ENCODE results near the gene CADPS2.

Gene CADPS2

DNA sequence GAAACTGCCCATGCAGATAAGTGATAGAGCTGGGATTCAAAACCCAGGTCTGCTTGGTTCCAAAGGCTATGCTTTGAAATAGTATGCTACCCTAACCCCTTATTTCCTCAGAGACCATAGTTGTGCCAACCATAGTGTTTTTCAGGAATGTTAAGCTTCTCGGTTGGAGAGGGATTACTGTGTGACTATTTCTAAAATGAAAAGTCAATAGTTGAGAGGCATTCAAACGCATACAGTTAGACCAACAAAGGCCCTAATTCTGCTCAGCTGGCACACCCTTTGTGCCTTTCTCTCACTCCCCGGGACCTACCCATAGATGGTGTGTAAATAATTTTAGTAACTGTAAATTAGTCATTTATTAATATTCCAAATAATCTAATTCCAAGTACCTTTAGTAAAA is 118.9 kb downstream of the CADPS2 start:
- no peak for DNase-seq

DNA sequence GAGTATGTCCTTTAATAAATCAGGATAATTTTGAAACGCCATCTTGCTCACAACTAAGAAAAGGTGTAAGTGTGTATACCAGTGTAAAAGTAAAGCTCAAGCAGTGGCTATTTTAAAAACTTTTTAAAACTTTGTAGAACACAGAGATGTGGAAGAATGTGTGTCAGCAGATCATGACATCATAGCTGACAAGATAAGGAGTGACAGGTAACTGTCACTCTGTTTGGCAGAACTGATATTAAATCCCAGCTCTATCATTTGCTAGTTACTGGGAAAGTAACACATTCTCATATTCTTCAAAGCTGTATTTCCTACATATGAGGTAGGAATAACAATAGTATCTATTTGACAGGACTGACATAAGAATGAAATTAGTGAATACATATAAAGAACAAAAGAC is 119.7 kb downstream of the CADPS2 start:
- no peak for DNase-seq

DNA sequence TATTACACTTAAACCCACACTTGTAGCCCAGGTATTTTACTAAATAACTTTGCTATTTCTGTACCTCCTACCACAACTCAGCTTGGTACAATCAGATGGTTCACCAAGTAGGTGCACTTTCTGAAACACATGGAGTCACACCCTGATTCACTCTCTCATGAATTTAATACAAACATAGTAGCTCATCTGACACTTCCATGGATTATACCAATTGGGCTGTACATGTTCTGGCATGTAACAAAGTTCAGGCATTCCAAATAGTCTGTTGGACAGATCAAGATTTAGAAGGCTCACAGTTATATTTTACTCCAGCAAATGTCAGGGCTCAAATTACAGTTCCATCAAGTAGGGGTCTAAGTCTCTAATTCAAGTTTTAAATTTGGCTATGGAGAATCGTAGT is 121.4 kb downstream of the CADPS2 start:
- DNase-seq = no peak

DNA sequence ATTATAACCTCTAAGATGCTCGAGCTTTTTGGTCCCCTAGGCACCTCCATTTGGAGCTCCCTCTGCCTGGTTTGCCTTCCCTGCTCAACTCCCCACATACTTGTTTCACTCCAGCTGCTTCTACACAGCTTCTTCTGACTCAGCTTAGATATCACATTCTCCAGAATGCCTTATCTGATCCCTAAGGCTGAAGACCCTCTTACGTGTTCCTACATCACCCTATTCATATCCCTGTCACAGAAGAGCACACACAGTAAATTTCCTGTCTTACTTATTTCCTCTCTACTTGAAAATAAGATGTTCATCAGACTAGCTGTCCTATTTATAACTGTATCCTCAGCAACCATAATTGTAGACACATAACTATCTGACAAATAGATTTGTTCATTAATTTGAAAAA is 122.2 kb downstream of the CADPS2 start:
- DNase-seq = no peak

DNA sequence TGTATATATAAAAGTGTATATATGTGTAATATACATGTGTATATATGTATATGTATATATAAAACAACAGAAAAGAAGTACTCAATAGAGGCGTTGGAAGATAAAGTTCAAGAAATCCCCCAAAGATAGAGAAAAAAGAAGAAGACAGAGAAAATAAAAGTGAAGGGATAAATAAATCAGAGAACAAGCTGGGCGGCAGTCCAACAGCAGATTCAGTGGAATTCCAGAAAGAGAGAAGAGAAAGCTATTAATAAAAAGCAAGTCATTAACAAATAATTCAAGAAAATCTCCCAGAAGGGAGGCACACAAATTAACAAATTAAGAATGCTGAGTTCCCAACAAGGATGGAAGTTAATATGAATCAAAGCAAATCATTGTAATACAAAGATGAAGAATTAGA is 124.2 kb downstream of the CADPS2 start:
- no peak for DNase-seq

DNA sequence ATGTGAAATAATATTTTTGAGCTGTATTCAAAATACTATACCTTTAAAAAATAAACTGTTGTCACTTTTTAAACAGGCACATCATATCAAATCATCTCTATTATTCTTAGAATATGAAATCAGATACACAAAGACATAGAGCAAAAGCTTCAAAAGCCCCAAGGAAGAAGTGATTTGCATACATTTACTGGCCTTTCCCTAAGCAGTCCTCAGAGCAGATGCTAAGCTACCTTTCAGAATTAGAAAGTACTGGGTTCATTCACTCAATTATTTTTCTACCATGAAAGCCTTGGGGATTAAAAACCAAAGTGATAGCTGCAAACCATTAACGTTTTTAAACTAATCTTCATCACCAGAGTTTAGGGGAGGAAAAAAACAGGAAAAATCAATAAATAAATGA is 127.8 kb downstream of the CADPS2 start:
- DNase-seq = no peak

DNA sequence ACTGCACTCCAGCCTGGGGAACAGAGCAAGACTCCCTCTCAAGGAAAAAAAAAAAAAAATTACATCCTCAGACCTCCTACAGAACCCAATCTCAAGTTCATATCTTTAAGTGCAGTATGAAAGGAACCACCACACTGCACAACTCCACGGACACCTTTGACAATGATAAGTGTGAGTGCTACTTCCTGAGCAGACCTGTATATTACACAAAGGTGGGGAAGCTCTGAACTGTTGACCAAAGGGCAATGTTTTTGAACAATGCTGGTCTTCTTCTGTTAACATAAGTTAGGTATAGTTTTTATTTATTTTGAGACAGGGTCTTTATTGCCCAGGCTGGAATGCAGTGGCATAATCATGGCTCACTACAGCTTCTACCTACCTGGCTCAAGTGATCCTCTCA is 129.4 kb downstream of the CADPS2 start:
- DNase-seq = no peak

DNA sequence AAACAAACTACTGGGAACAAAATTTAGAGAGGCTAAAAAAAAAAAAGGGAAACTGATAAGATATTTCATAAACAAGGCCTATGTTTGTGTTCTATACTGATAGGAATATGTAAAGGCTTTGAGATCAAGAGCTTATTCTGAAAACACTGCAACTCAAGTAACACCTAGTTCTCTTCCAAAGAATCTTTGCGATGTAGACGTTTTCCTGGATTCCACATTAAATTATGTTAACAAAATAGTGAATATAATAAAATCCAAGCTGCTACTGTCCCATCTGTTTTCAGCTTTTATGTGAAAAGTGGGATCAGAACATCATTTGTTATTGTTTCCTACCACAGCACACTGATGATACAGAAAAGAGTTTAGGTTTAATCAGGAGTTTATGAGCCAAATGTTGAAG is 130.6 kb downstream of the CADPS2 start:
- no peak for DNase-seq

DNA sequence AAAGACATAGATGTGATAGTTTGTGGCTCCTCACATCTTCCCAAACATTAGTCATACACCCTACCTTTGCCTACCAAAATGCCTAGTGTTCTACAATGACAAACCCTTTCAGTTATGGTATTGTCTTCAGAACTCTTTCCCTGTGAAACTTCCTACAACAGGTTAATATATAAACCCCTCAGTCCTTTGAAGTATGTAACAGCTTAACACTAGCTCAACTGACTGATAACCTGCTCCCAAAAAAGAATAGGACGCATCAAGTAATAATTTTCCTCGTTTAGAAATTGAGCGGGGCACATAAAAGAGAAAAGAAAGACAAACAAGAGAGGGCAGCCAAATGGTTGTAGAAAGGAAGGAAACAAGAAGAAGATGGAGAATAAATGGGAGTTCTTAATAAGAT is 133.7 kb downstream of the CADPS2 start:
- no peak for DNase-seq

DNA sequence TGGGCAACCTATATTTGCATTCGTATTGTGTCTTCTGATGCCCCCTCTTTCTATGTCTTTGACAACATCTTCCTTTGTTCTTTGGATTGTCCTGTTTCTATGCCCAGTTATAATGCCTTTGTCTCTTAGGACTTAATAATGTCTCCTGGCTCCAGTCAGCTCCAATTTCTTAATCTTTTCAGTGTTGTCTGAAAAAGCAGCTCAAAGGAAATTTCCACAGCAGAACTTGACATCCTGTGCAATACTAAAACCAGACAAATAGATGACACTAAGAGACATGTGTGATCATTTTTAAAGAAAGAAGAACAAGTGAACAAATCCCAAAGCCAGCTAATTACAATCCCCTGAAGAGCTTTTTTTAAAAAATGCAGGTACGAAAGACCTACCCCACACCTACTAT is 135.9 kb downstream of the CADPS2 start:
- DNase-seq = no peak

DNA sequence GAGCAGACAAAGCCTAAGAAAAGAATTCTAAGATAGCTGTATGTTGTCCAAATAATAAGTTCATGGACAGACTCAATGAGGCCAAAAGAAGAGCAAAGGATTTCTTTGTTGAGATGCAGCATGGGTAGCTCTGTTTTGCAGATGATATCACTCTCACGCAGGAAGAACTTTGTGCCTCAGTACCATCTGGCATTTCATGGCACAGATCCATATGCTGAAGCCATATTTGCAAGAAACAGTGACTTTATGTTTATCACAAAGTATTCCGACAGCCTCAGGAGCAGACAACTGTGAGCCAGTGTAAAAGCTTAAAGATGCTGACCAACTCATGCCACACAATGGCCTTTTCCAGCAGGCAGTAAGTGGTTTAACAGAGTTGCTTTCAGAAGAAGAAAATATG is 138.1 kb downstream of the CADPS2 start:
- DNase-seq = no peak

DNA sequence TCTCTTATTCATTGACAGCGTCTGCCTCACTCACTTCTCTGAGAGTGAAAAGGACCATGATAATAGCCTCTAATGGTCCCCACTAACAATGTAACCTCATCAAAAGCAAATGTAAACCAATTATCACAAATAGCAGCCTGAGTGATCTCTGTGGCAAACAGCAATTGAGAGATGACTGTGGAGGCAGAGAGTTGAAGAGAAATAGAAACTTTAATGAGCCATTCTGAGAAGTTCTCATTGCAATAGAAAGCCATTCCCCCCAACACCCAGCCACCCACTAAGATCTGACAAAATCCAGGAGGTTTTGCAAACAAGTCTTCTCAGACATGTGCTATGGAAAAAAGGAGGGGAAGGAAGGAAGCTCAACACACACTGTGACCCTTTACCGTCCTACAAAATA is 139.3 kb downstream of the CADPS2 start:
- DNase-seq = no peak

DNA sequence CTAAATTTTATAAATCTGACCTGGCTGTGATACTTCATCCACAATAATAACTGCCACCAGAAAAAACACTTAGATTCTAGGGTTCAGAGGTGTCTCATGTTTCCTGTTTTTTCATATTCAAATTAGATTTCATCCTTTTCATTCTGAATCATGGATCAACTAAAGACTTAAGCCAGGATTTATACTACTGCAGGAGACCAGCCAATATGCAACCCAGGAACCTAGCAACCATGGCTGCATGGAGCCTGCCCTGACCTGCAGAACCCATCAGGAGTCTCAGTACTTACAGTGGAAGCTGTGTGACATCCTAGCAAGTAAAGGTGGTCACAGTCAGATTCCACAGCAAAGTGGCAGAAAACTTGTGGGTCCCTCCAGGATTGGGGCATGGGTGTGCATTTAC is 143.0 kb downstream of the CADPS2 start:
- no peak for DNase-seq

DNA sequence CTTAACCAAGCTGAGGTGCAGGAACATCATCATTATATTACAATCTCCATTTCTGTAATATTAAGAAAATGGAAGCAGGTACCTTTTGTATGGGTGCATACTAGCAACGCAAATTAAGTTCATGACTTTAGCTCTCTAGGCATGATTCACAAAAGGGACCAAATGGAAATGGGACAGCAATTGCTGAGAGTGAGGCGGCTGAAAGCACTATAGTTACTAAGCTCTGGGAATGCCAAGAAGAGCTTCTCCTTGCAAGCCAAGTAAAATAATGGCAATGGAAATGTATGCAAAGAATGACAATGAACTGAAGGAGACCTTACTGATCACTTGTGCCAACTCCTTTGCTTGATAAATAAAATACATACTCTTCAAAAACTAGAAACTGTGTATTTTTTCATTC is 147.3 kb downstream of the CADPS2 start:
- no peak for DNase-seq

DNA sequence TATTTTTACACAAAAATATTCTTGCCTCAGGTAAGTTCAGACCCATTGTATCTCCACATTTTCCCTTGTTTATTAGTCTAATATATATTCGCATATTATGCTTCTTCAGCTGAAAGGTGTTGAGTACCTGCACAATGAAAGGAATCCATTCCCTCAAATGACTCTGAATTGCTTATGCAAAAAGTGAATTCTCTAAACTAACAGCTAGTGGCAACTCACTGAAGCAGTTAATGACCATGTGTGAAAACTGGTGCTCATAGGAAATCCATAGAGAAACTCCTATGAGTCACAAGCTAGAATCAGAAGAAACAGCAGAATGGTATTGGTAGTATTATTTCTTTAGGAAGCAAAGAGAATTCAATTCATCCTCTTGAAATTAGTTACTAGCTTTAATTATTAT is 150.1 kb downstream of the CADPS2 start:
- DNase-seq = no peak

DNA sequence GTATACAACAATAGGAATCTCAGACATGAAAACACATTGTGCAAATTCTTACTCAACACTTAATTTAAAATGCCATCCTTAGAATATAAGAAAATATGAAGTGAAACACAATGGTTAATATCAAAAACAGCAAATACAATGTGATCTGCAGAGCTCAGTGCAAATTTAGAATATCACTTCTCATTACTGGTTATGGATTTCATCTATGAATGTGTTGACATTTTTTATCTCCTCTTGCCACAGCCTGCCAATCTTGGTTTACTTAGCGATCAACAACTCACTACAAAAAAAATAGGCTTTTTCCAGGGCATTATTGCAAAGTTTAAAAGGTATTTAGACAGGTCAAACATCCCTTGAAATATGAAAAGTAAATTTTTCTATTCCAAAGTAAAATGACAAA is 158.5 kb downstream of the CADPS2 start:
- no peak for DNase-seq

DNA sequence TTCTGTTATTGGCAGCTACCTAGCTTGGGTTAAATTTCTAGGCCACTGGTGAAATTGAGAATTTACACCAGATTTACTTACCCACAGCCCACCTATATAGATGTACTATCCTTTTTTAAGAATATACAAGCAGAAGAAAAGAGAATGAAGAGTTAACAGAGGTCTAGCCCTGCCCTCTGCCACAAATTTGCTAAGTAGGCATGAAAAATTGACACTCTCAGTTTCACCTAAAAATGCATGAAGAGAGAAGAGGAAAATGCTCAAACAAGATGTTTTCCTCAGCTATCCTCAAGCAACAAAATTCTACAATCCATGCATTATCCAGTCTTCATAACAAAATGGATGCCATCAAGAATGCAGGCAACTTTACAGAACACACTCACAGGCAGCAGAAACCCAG is 158.9 kb downstream of the CADPS2 start:
- no peak for DNase-seq

DNA sequence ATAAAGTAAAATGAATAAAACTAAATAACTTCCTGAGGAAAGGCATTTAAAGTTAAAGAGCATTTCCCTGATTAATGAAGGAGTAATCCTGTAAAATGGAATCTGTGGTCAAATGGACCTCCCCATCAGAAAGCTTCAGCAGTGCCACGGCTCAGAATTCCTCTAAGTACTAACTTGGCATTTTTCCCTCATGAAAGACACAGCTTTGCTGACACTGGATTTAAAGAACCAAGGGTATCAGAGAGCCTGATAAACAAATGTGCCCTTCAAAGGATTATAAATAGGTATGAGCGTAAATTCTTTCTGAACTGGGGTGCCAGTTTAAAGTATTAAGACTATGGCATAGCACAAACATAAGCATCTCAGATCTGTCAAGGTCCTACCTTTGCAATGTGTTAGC is 159.4 kb downstream of the CADPS2 start:
- DNase-seq = no peak

DNA sequence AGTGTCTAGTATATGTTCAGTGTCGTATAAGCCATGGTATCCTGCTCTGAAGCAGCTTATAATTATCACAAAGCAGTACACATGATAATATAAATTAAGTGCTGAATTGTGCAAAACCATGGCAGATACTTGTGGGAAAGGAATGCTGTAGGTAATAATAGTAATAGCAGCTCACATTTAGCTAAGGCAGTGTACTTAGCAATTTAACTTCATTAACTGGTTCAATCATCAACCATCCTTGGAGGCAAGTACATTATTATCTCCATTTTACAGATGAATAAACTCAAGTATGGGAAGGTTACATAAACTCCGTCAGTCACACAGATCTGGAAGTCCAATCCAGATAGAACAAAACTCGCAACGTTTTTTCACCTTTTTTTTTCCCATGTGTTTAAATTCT is 161.9 kb downstream of the CADPS2 start:
- DNase-seq = no peak

DNA sequence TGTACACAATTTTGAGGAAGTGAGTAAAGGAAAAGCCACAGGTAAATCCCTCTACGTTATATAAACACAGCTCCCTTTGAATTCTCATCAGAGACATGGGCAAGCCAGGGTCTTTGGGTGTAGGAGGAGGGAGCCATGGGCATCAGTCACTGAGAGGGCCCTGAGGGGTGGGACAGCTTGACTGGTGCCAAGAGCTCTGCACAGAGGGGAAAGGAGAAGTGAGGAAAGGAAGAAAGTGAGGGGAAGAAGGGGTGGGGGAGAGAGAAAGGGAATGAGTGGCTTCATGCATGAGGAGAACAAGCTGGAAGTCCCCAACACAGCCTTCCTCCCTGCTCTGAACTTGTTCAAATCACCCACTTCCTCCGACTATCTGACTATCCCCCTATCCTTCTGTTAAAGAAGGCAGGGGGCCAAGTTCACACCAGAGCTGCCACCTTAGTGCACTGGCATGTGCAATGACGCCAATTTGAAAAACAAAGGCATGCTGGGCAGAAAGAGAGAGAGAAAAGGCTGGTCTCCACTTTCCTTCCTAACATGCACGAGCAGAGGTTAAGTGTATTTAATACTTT is 167.2 kb downstream of the CADPS2 start:
- no peak for DNase-seq

DNA sequence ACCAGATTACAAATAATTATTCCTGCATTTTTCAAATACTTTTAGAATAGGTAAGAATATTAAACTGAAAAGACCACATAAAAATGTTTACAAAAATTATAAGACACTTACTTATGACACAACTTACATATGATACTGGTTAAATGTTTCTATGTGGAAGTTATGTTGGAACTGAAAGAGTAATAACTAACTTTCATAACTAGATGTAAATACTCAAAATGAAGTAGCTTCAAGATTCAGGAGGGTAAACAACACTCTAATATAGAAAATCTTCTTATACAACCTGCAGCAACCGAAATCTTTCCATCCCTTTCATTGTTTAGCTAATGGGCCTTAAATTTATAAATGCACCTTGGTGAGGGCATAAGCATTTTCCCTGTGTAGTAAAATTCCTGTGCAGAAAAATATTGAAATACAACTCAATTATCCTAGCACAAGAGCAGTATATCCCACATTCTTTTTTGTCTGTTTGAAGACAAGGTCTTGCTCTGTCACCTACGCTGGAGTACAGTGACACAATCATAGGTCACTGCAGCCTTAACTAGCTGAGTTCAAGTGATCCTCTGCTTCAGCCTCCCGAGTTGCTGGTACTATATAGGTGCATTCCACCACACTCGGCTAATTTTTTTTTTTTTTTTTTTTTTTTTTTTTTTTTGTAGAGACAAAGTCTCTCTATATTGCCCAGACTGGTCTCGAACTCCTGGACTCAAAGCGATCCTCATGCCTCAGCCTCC is 168.7 kb downstream of the CADPS2 start:
- DNase-seq = no peak

DNA sequence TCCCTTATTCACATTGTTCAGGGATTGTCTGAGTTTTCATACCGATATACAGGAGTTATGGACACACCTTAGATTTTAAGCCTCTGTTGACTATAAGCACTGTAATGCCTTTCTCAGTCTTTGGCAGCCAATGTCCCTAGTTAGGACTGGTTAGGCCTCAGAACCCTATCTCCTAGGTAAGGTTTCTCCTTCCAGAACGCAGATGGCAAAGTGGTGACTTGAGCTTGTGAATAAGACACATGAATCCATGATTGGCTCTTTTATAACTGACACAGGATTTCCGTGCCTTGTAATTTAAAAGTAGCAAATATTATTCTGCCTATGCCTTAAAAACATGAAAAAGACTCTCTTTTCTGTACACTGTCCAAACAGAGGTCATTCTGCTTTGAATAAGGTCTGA is 171.1 kb downstream of the CADPS2 start:
- DNase-seq = no peak

DNA sequence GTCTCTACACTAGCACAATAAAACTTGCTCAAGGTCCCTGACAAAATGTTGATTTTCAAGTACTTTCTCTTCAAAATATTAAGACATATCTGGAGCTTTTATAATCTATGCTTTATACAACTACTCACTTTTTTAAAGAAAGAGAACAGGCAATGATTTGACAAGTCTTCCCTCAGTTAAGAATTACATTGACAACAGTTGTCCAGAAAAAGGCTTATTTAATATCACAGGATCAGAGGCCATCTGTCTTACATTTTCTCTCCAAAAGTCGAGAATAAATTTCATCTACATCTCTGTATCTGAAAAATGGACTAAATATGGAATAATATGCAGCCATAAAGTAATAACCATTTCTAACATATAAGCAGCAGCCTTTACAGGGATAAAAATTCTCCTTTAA is 175.3 kb downstream of the CADPS2 start:
- no peak for DNase-seq

DNA sequence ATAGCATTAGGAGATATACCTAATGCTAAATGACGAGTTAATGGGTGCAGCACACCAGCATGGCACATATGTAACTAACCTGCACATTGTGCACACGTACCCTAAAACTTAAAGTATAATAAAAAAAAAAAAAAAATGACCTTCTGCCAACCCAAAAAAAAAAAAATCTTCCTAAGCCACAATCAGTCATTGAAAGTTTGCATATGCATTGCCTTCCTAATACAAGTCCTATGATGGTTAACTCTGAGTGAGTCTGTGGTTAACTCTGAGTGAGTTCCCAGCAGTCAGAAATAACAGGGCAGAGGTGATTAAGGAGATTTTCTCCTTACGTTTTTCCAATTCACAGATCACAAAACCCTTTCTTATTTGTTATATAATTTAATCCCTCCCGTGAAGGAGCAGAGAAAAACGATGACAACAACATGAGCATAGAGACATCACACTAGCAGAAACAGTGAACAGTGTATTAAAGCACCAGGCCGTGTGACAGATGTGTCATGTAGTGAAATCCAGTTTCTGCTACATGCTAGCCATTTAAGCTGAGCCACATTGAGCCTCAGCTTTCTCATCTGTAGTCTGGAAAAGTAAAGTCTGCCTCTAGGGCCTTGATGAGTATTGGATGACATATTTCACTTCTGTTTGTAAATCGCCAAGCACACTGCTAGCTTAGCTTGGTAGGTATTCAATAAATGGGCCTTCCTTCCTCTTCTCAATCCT is 176.2 kb downstream of the CADPS2 start:
- no peak for DNase-seq

DNA sequence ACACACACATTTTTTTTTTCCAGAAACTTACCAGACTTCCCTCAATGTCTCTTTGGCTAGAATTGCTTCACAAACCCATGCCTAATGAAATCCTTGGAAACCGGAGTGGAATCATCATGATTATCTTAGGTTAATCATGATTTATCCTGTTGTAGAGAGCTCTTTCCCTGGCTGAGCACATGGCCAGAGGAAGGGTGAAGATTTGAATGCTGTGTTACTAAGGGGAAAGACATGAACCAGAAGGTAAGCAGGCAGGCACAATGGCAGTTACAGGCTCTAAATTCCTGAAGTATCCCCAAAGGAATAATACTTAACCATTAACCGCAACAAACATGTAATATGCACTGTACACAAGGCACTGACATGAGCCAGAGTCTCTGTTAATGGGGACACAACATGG is 179.4 kb downstream of the CADPS2 start:
- DNase-seq = no peak
